ENCODE data around the gene NIPBL. TPM values are rescaled to one million over a fixed set of nuclear protein-coding genes. Genes with fewer than 3 reads are reported as not detected.

The NIPBL gene
- total RNA-seq, 1 experiment from 2014 or later, result 45.1 TPM

GRCh38 chr5:37056762-37057161 is 180.2 kb downstream of the NIPBL start:
- intact Hi-C loops (cut with micrococcal nuclease), result no loop called here
- ATAC-seq (no peak), DNase-seq (ENCODE audit: low read depth, low spot score) (no peak)
- H3K4me1 ChIP-seq (ENCODE audit: control insufficient read depth in 1 of 2, insufficient read depth in 2 of 2, low read length in 2 of 2), result no peaks in the 10 kb centered on the region
- H2AFZ ChIP-seq (ENCODE audit: low read depth, low read length, poor library complexity, severe bottlenecking), result no peak overlapping the region
- ChIA-PET RAD21 (ENCODE audit: low non-redundant PET in 1 of 2, low total read pairs in 2 of 2, uncharacterized antibody in 2 of 2, unreplicated experiment in 2 of 2) (no interaction called here), CTCF (no interaction called here), POLR2A (no interaction called here)
- H3K4me3 ChIP-seq (replicated peaks in 1 of 2; ENCODE audit: low read depth in 1 of 2, low read length in 2 of 2), result no peak overlapping the region
- H3K27ac ChIP-seq (ENCODE audit: low read depth, low read length), result no peak overlapping the region
- H3K4me2 ChIP-seq (ENCODE audit: low read length), result no peak overlapping the region
- no peaks in the 10 kb centered on the region for H4K20me1 ChIP-seq (ENCODE audit: insufficient read depth)
- no peaks in the 10 kb centered on the region for H3K9me2 ChIP-seq (ENCODE audit: insufficient read depth)
- H3K79me2 ChIP-seq (ENCODE audit: insufficient read depth, low read length), result no peaks in the 10 kb centered on the region
- no peaks in the 10 kb centered on the region for H3K9me3 ChIP-seq (ENCODE audit: control insufficient read depth in 1 of 2, insufficient read depth in 1 of 2, low read depth in 1 of 2, low read length in 2 of 2)
- H3K9ac ChIP-seq (ENCODE audit: low read length), result no peak overlapping the region
- TF ChIP-seq ZNF274 (IDR thresholded peaks at IDR 0.05; ENCODE audit: low read depth, low read length) (no peak), SRF (IDR thresholded peaks at IDR 0.05; ENCODE audit: low read depth) (no peak), POLR2A (IDR thresholded peaks at IDR 0.05; ENCODE audit: borderline replicate concordance, extremely low read depth, insufficient read depth, insufficient read length) (no peak), EZH2 (IDR thresholded peaks at IDR 0.05) (no peak), TCF7L2 (IDR thresholded peaks at IDR 0.05; ENCODE audit: borderline replicate concordance, extremely low read depth, insufficient read depth, insufficient read length) (no peak)
- peaks cover 4 to 17% of the 10 kb centered on the region in 2 experiments; a peak in 2 of 4 replicates for H3K36me3 ChIP-seq (ENCODE audit: control insufficient read depth in 1 of 2, insufficient read depth in 2 of 2, low read length in 2 of 2)
- no peaks in the 10 kb centered on the region for H3K27me3 ChIP-seq (ENCODE audit: insufficient read depth, low read length)
- BruUV-seq (replicated peaks), result no TSS peak

- ATAC-seq (no peak), DNase-seq (ENCODE audit: low read depth, low spot score) (no peak)
- no peaks in the 10 kb centered on the region for H3K9me2 ChIP-seq (ENCODE audit: insufficient read depth)
- no peaks in the 10 kb centered on the region for H3K9me3 ChIP-seq (ENCODE audit: control insufficient read depth in 1 of 2, insufficient read depth in 1 of 2, low read depth in 1 of 2, low read length in 2 of 2)
- no peak overlapping the region for H3K4me2 ChIP-seq (ENCODE audit: low read length)
- POLR2A ChIA-PET, result no interaction called here
- TF ChIP-seq CEBPB (IDR thresholded peaks at IDR 0.05; ENCODE audit: low read depth) (no peak), CBX3 (IDR thresholded peaks at IDR 0.05; ENCODE audit: low read depth) (no peak), JUND (IDR thresholded peaks at IDR 0.05) (no peak), MAX (IDR thresholded peaks at IDR 0.05) (no peak)
- no peaks in the 10 kb centered on the region for H3K27me3 ChIP-seq (ENCODE audit: insufficient read depth, low read length)
- intact Hi-C loops (cut with micrococcal nuclease), result no loop called here
- H2AFZ ChIP-seq (ENCODE audit: low read depth, low read length, poor library complexity, severe bottlenecking), result no peak overlapping the region
- H4K20me1 ChIP-seq (ENCODE audit: insufficient read depth), result no peaks in the 10 kb centered on the region; the same call in 1 of the 2 replicates
- no peak overlapping the region for H3K27ac ChIP-seq (ENCODE audit: low read depth, low read length)
- H3K4me3 ChIP-seq (replicated peaks in 1 of 2; ENCODE audit: low read depth in 1 of 2, low read length in 2 of 2), result no peak overlapping the region
- RAD21 ChIA-PET (ENCODE audit: low non-redundant PET in 1 of 2, low total read pairs in 2 of 2, uncharacterized antibody in 2 of 2, unreplicated experiment in 2 of 2), result no interaction called here
- no peaks in the 10 kb centered on the region for H3K4me1 ChIP-seq (ENCODE audit: control insufficient read depth in 1 of 2, insufficient read depth in 2 of 2, low read length in 2 of 2)
- H3K36me3 ChIP-seq (ENCODE audit: control insufficient read depth in 1 of 2, insufficient read depth in 2 of 2, low read length in 2 of 2), result peaks cover 12 to 21% of the 10 kb centered on the region in 2 experiments
- BruUV-seq (replicated peaks), result no TSS peak
- H3K9ac ChIP-seq (ENCODE audit: low read length), result no peak overlapping the region
- H3K79me2 ChIP-seq (ENCODE audit: insufficient read depth, low read length), result no peaks in the 10 kb centered on the region
- CTCF ChIA-PET, result no interaction called here
Observed at GRCh38 chr5:37060030-37060429, 183.5 kb downstream of the NIPBL start.
